HepG2 (cell line): ENCODE data around the gene HIVEP2. TPM values are rescaled to one million over a fixed set of nuclear protein-coding genes. Genes with fewer than 3 reads are reported as not detected.

ENCODE experiments used
- AHR ChIP-seq: IDR thresholded peaks from 2 replicates; pipeline ENCODE4 v1.6.1; 2018; ENCODE audit warnings: missing genetic modification reagents, missing compliant biosample characterization
- CCAR2 ChIP-seq: fragments of 200-400 bp; formaldehyde crosslinking; optimal IDR thresholded peaks from 2 replicates; pipeline ENCODE3; 2018; ENCODE audit warnings: low read depth, mild to moderate bottlenecking, low read length, moderate library complexity
- CREM ChIP-seq, 2 experiments: sonication (generic) in 1 of 2; formaldehyde crosslinking in 1 of 2; IDR thresholded peaks; 2 replicates each; pipeline versions ENCODE4 v1.4.0 to v1.6.1; 2016 to 2020; ENCODE audit warnings: antibody characterized with exemption in 1 of 2, mild to moderate bottlenecking in 1 of 2, missing genetic modification reagents in 1 of 2
- GATA4 ChIP-seq: sonication (generic); IDR thresholded peaks from 2 replicates; pipeline ENCODE4 v1.6.1; 2016; ENCODE audit warnings: antibody characterized with exemption, low read depth, borderline replicate concordance
- IRX3 ChIP-seq: sonication (generic); formaldehyde crosslinking; IDR thresholded peaks from 2 replicates; pipeline ENCODE4 v1.8.1; 2023; ENCODE audit warnings: mild to moderate bottlenecking, low read depth, missing genetic modification reagents, borderline replicate concordance
- ISL2 ChIP-seq: sonication (generic); formaldehyde crosslinking; IDR thresholded peaks from 2 replicates; pipeline ENCODE4 v1.5.0; 2020; ENCODE audit warnings: missing genetic modification reagents
- MAF1 ChIP-seq: sonication (generic); formaldehyde crosslinking; IDR thresholded peaks from 2 replicates; pipeline ENCODE4 v1.5.0; 2020; ENCODE audit warnings: missing genetic modification reagents, borderline replicate concordance
- MED1 ChIP-seq: sonication (generic); formaldehyde crosslinking; IDR thresholded peaks from 2 replicates; pipeline ENCODE4 v1.4.0; 2020; ENCODE audit warnings: missing genetic modification reagents
- PAWR ChIP-seq: sonication (generic); formaldehyde crosslinking; IDR thresholded peaks from 2 replicates; pipeline ENCODE4 v1.4.0; 2020; ENCODE audit warnings: missing genetic modification reagents, mild to moderate bottlenecking, borderline replicate concordance
- RBM22 ChIP-seq: fragments of 200-400 bp; formaldehyde crosslinking; optimal IDR thresholded peaks from 2 replicates; pipeline ENCODE3; 2017; ENCODE audit warnings: mild to moderate bottlenecking, low read length, moderate library complexity
- RERE ChIP-seq: IDR thresholded peaks from 2 replicates; pipeline ENCODE4 v1.6.1; 2016; ENCODE audit warnings: low read depth, missing genetic modification reagents, missing compliant biosample characterization
- TEAD2 ChIP-seq: sonication (generic); formaldehyde crosslinking; IDR thresholded peaks from 2 replicates; pipeline ENCODE4 v1.9.0; 2021; ENCODE audit warnings: missing genetic modification reagents
- TP53 ChIP-seq: sonication (generic); formaldehyde crosslinking; conservative IDR thresholded peaks from 2 replicates; pipeline ENCODE4 v1.4.0; 2020; ENCODE audit warnings: missing genetic modification reagents
- ZNF550 ChIP-seq: sonication (generic); formaldehyde crosslinking; IDR thresholded peaks from 2 replicates; pipeline ENCODE4 v1.4.0; 2020; ENCODE audit warnings: mild to moderate bottlenecking, missing genetic modification reagents, borderline replicate concordance
- ZNF616 ChIP-seq: sonication (generic); formaldehyde crosslinking; IDR thresholded peaks from 2 replicates; pipeline ENCODE4 v1.5.0; 2020; ENCODE audit warnings: low read depth, mild to moderate bottlenecking, missing genetic modification reagents
- ZNF737 ChIP-seq: sonication (generic); formaldehyde crosslinking; IDR thresholded peaks from 2 replicates; pipeline ENCODE4 v1.5.0; 2020; ENCODE audit warnings: missing genetic modification reagents, mild to moderate bottlenecking, borderline replicate concordance
- polyA plus RNA-seq, 8 experiments: library from polyadenylated mRNA; depleted of rRNA in 3 of 8; stranded (reverse) in 7 of 8; unstranded in 1 of 8; fragments of >200 nt; fragmentation: Illumina TruSeq in 4 of 8; extraction: Trizol in 4 of 8; gene quantifications; 2 replicates each; pipeline versions ENCODE4 v1.2.1 to v1.2.3, GENCODE V29; 2011 to 2016; ENCODE audit warnings: low read depth in 4 of 8, missing spikeins in 1 of 8, mixed read lengths in 1 of 8; ENCODE audit not compliant: insufficient read depth in 1 of 8
- total RNA-seq, 5 experiments: library from RNA; depleted of rRNA; stranded (reverse); fragments of >200 nt; fragmentation: Illumina TruSeq; extraction: Trizol; gene quantifications; 2 replicates each; pipeline ENCODE4 v1.2.3, GENCODE V29; 2016; ENCODE audit warnings: low read depth in 1 of 5
- TF ChIP-seq, protein P1 (sequence below): sonication (generic); formaldehyde crosslinking; IDR thresholded peaks from 2 replicates; pipeline ENCODE4 v1.8.0; 2022; ENCODE audit warnings: missing genetic modification reagents, mild to moderate bottlenecking, inconsistent platforms, borderline replicate concordance
- TF ChIP-seq, protein P2 (sequence below): sonication (generic); formaldehyde crosslinking; IDR thresholded peaks from 2 replicates; pipeline ENCODE4 v1.8.0; 2023; ENCODE audit warnings: mild to moderate bottlenecking, missing genetic modification reagents
- TF ChIP-seq, protein P3 (sequence below), 2 experiments: fragments of 450-650 bp in 1 of 2; sonication (generic) in 1 of 2; formaldehyde crosslinking; IDR thresholded peaks; 2 replicates each; pipeline versions ENCODE4 v1.5.0 to v1.8.0; 2020 to 2022; ENCODE audit warnings: mild to moderate bottlenecking in 1 of 2, missing genetic modification reagents in 1 of 2

The HIVEP2 gene
- total and polyA plus RNA-seq, 2 of the 13 experiments (the other 11 are each of a cell fraction or from before 2014, with no cell fraction given): 3.4 to 12.9 TPM

- TF ChIP-seq, protein P1, sequence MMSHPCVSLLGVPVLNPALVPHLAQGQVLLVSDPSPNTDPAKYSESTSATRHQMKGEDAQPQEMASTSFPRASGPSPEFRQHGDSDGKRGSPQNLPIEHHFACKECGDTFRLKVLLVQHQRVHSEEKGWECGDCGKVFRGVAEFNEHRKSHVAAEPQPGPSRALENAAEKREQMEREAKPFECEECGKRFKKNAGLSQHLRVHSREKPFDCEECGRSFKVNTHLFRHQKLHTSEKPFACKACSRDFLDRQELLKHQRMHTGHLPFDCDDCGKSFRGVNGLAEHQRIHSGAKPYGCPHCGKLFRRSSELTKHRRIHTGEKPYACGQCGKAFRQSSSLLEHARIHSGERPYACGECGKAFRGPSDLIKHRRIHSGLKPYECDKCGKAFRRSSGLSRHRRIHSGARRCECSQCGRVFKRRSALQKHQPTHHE: 0 out of 2 replicates have a peak, but pooled peaks have one; percentile 61
- no peak for TF ChIP-seq TEAD2
- TF ChIP-seq MAF1 (CRISPR knock-in tag): peak; percentile 51; the same call in 1 of the 2 replicates
- TF ChIP-seq RERE (CRISPR knock-in tag): no peak
- TF ChIP-seq, protein P2, sequence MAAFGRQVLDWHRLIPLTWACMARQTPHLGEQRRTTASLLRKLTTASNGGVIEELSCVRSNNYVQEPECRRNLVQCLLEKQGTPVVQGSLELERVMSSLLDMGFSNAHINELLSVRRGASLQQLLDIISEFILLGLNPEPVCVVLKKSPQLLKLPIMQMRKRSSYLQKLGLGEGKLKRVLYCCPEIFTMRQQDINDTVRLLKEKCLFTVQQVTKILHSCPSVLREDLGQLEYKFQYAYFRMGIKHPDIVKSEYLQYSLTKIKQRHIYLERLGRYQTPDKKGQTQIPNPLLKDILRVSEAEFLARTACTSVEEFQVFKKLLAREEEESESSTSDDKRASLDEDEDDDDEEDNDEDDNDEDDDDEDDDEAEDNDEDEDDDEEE (CRISPR knock-in tag): peak; percentile 53; the same call in 1 of the 2 replicates
- TF ChIP-seq PAWR (CRISPR knock-in tag): no peak
- TF ChIP-seq RBM22: no peak
- no peak; the same call in 1 of the 2 replicates for TF ChIP-seq ISL2 (CRISPR knock-in tag)
- TF ChIP-seq, protein P3, sequence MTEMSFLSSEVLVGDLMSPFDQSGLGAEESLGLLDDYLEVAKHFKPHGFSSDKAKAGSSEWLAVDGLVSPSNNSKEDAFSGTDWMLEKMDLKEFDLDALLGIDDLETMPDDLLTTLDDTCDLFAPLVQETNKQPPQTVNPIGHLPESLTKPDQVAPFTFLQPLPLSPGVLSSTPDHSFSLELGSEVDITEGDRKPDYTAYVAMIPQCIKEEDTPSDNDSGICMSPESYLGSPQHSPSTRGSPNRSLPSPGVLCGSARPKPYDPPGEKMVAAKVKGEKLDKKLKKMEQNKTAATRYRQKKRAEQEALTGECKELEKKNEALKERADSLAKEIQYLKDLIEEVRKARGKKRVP (CRISPR knock-in tag; IDR thresholded peaks at IDR 0.05): peak in 1 of 2 experiments; percentile 36; a peak in 1 of 4 replicates
- peak; percentile 81; the same call in 1 of the 2 replicates for TF ChIP-seq ZNF616 (CRISPR knock-in tag)
- 0 out of 2 replicates have a peak, but pooled peaks have one; percentile 75 for TF ChIP-seq ZNF550 (CRISPR knock-in tag)
- TF ChIP-seq AHR: no peak
- no peak for TF ChIP-seq TP53 (CRISPR knock-in tag)
- peak; percentile 62 for TF ChIP-seq MED1
- no peak for TF ChIP-seq IRX3
- TF ChIP-seq CREM (IDR thresholded peaks at IDR 0.05): peak; percentile 84
- TF ChIP-seq CREM (CRISPR knock-in tag; IDR thresholded peaks at IDR 0.05): no peak
- TF ChIP-seq GATA4: peak; percentile 43; the same call in 1 of the 2 replicates
- no peak for TF ChIP-seq CCAR2
- 0 out of 2 replicates have a peak, but pooled peaks have one; percentile 60 for TF ChIP-seq ZNF737 (CRISPR knock-in tag)
Measured at GRCh38 chr6:142944124-142945048, 590 bp downstream of the HIVEP2 start (continued).
